ENCODE measurements around the gene SIN3A.
"Not testable (repeated sequence)": the region's sequence is repeated elsewhere in the genome, so short reads cannot be mapped to it uniquely, and the experiment has no call there.

SIN3A gene

GRCh38 chr15:75332093-75332492 lies 119.4 kb downstream of the SIN3A start:
- DNase-seq, result not testable (repeated sequence)

GRCh38 chr15:75329571-75329970 lies 121.9 kb downstream of the SIN3A start:
- DNase-seq, result no peak

- DNase-seq, result no peak
Observed at GRCh38 chr15:75328493-75329314, 122.8 kb downstream of the SIN3A start.

- no peak for DNase-seq
Observed at GRCh38 chr15:75327491-75327890, 124.0 kb downstream of the SIN3A start.

GRCh38 chr15:75327005-75327404 lies 124.5 kb downstream of the SIN3A start:
- DNase-seq, result no peak

- DNase-seq, result no peak
Observed at GRCh38 chr15:75325922-75326321, 125.6 kb downstream of the SIN3A start.

- no peak for DNase-seq
Observed at GRCh38 chr15:75321711-75322110, 129.8 kb downstream of the SIN3A start.

All from hematopoietic multipotent progenitor cell treated with erythropoietin and hydrocortisone succinate and interleukin-3 and kit ligand, for 4 days (in vitro differentiated cells).